Activated T-helper 9 cell treated with anti-CD3 and anti-CD28 coated beads, Interleukin-2, amount 50 U/mL, for 16 hours (primary cell): ENCODE measurements around the gene CAPSL.
"Not testable (repeated sequence)": the region's sequence is repeated elsewhere in the genome, so short reads cannot be mapped to it uniquely, and the experiment has no call there.

Experiments used
- DNase-seq: peaks from one replicate; pipeline ENCODE4 v3.0.0-alpha.2; 2020; ENCODE audit warnings: low read depth

The CAPSL gene

GRCh38 chr5:35876454-35876853, 62.0 kb downstream of the CAPSL start:
- no peak for DNase-seq

- no peak for DNase-seq
These were observed 67.8 kb downstream of the CAPSL start for GRCh38 chr5:35870605-35871004.

- no peak for DNase-seq
These were observed 68.6 kb downstream of the CAPSL start for GRCh38 chr5:35869685-35870277.

GRCh38 chr5:35867998-35868397, 70.4 kb downstream of the CAPSL start:
- no peak for DNase-seq

GRCh38 chr5:35863159-35863558, 75.3 kb downstream of the CAPSL start:
- DNase-seq = no peak

- no peak for DNase-seq
These were observed 76.3 kb downstream of the CAPSL start for GRCh38 chr5:35862126-35862525.

GRCh38 chr5:35861718-35862117, 76.7 kb downstream of the CAPSL start:
- no peak for DNase-seq

GRCh38 chr5:35860686-35861085, 77.7 kb downstream of the CAPSL start:
- DNase-seq = no peak

GRCh38 chr5:35859101-35859661, 79.2 kb downstream of the CAPSL start:
- DNase-seq = no peak

- no peak for DNase-seq
These were observed 80.7 kb downstream of the CAPSL start for GRCh38 chr5:35857606-35858205.

GRCh38 chr5:35856765-35857351, 81.6 kb downstream of the CAPSL start, which contains the start of gene IL7R:
IL7R (plus strand) TSS chr5:35856891; CDS start chr5:35856978, 87 bp downstream.
- no peak for DNase-seq

GRCh38 chr5:35856186-35856764, 82.1 kb downstream of the CAPSL start:
- DNase-seq = not testable (repeated sequence)

- no peak for DNase-seq
These were observed 83.2 kb downstream of the CAPSL start for GRCh38 chr5:35855187-35855586.
